Activated CD8-positive, alpha-beta T cell treated with anti-CD3 and anti-CD28 coated beads for 36 hours (primary cell): Measurements from ENCODE around the gene FARP1. TPM values are rescaled to one million over a fixed set of nuclear protein-coding genes. Genes with fewer than 3 reads are reported as not detected.

Experiments used
- ATAC-seq: fragments of 200-7000 bp; cut with Tn5 transposase; one replicate; pipeline ENCODE4 v1.10.0; 2021; ENCODE audit warnings: mild to moderate bottlenecking, moderate library complexity
- CTCF ChIA-PET: fragments of 350-600 bp; sonication (Branson Sonifier 250); formaldehyde crosslinking; loops from one replicate; lab custom pipeline; 2021; ENCODE audit warnings: antibody characterized with exemption; lab: Charles Lee
- POLR2A ChIA-PET: fragments of 350-600 bp; sonication (Branson Sonifier 250); formaldehyde crosslinking; loops from one replicate; lab custom pipeline; 2021; ENCODE audit warnings: antibody characterized with exemption; lab: Charles Lee
- DNase-seq: peaks from one replicate; pipeline ENCODE4 v3.0.0-alpha.2; 2020
- H3K27ac Mint-ChIP-seq: one replicate; pipeline ENCODE4 v1.8.0; 2021; ENCODE audit warnings: mild to moderate bottlenecking, mixed read lengths
- H3K27me3 Mint-ChIP-seq: one replicate; pipeline ENCODE4 v1.8.0; 2021; ENCODE audit warnings: mixed read lengths
- H3K36me3 Mint-ChIP-seq: one replicate; pipeline ENCODE4 v1.8.0; 2021; ENCODE audit warnings: low read depth, mixed read lengths
- H3K4me1 Mint-ChIP-seq: one replicate; pipeline ENCODE4 v1.8.0; 2021; ENCODE audit warnings: low read depth, mixed read lengths
- H3K4me3 Mint-ChIP-seq: one replicate; pipeline ENCODE4 v1.8.0; 2021; ENCODE audit warnings: mild to moderate bottlenecking, moderate library complexity, mixed read lengths
- H3K9me3 Mint-ChIP-seq: one replicate; pipeline ENCODE4 v1.8.0; 2021; ENCODE audit warnings: mixed read lengths
- CTCF ChIP-seq: fragments of 200-600 bp; IDR thresholded peaks from one replicate; pipeline ENCODE4 v1.8.0; 2022; ENCODE audit warnings: antibody characterized with exemption, mild to moderate bottlenecking
- intact Hi-C: fragments of 100-400 bp; cut with micrococcal nuclease; formaldehyde crosslinking; loops from one replicate; pipeline ENCODE4 v1.10.0; 2022
- total RNA-seq, 2 experiments: library from RNA; stranded (reverse); gene quantifications; one replicate each; pipeline ENCODE4 v1.2.3, GENCODE V29; 2021

FARP1 gene
- total RNA-seq, 2 experiments from 2014 or later: 0.27 to 0.43 TPM

- ChIA-PET POLR2A (no interaction called here), CTCF (no interaction called here)
- peaks cover 4% of the 10 kb centered on the region for H3K27me3 Mint-ChIP-seq
- no peaks in the 10 kb centered on the region for H3K4me1 Mint-ChIP-seq
- no peak overlapping the region for H3K27ac Mint-ChIP-seq
- TF ChIP-seq CTCF: no peak
- ATAC-seq (no peak), DNase-seq (no peak)
- H3K36me3 Mint-ChIP-seq: no peaks in the 10 kb centered on the region
- H3K4me3 Mint-ChIP-seq: no peak overlapping the region
- intact Hi-C loops: no loop called here
- H3K9me3 Mint-ChIP-seq: no peaks in the 10 kb centered on the region
Measured at GRCh38 chr13:98280176-98280510, 137.2 kb downstream of the FARP1 start.

- Mint-ChIP-seq H3K9me3 (no peaks in the 10 kb centered on the region), H3K4me1 (no peaks in the 10 kb centered on the region), H3K27ac (no peak overlapping the region), H3K4me3 (no peak overlapping the region), H3K27me3 (no peaks in the 10 kb centered on the region), H3K36me3 (no peaks in the 10 kb centered on the region)
- ChIA-PET POLR2A (no interaction called here), CTCF (interaction anchor here (1.0 kb wide), 1 partner anchor 387 kb away, joined by 3 read pairs; no protein-coding TSS in a partner anchor)
- DNase-seq (no peak), ATAC-seq (no peak)
- intact Hi-C loops: no loop called here
- TF ChIP-seq CTCF: no peak
Measured at GRCh38 chr13:98284679-98285078, 141.8 kb downstream of the FARP1 start.

- intact Hi-C loops: no loop called here
- no peak overlapping the region for H3K4me3 Mint-ChIP-seq
- TF ChIP-seq CTCF: no peak
- H3K36me3 Mint-ChIP-seq: no peaks in the 10 kb centered on the region
- no peaks in the 10 kb centered on the region for H3K4me1 Mint-ChIP-seq
- H3K27ac Mint-ChIP-seq: no peak overlapping the region
- CTCF ChIA-PET: interaction anchor here (1.0 kb wide), 1 partner anchor 386 kb away, joined by 3 read pairs; no protein-coding TSS in a partner anchor
- ATAC-seq (no peak), DNase-seq (no peak)
- POLR2A ChIA-PET: no interaction called here
- H3K27me3 Mint-ChIP-seq: no peaks in the 10 kb centered on the region
- H3K9me3 Mint-ChIP-seq: no peaks in the 10 kb centered on the region
Measured at GRCh38 chr13:98285317-98285716, 142.4 kb downstream of the FARP1 start.

- Mint-ChIP-seq H3K36me3 (no peaks in the 10 kb centered on the region), H3K9me3 (no peaks in the 10 kb centered on the region), H3K27ac (no peak overlapping the region), H3K4me3 (no peak overlapping the region), H3K27me3 (no peaks in the 10 kb centered on the region), H3K4me1 (no peaks in the 10 kb centered on the region)
- intact Hi-C loops: no loop called here
- no peak for TF ChIP-seq CTCF
- CTCF ChIA-PET: interaction anchor here (0.9 kb wide), 1 partner anchor 17 kb away, joined by 3 read pairs; no protein-coding TSS in a partner anchor
- POLR2A ChIA-PET: no interaction called here
- DNase-seq: no peak
- ATAC-seq: no peak
Measured at GRCh38 chr13:98285852-98286594, 143.1 kb downstream of the FARP1 start.

- no peak overlapping the region for H3K27ac Mint-ChIP-seq
- POLR2A ChIA-PET: no interaction called here
- H3K4me3 Mint-ChIP-seq: no peak overlapping the region
- H3K9me3 Mint-ChIP-seq: no peaks in the 10 kb centered on the region
- no peaks in the 10 kb centered on the region for H3K36me3 Mint-ChIP-seq
- H3K4me1 Mint-ChIP-seq: no peaks in the 10 kb centered on the region
- ATAC-seq: no peak
- H3K27me3 Mint-ChIP-seq: no peaks in the 10 kb centered on the region
- CTCF ChIA-PET: interaction anchor here (0.9 kb wide), 1 partner anchor 18 kb away, joined by 3 read pairs; no protein-coding TSS in a partner anchor
- intact Hi-C loops: no loop called here
- no peak for DNase-seq
- no peak for TF ChIP-seq CTCF
Measured at GRCh38 chr13:98286799-98287198, 143.9 kb downstream of the FARP1 start.
